Trophoblast cell (in vitro differentiated cells and primary cell): Measurements from ENCODE around the gene FXYD5.

Experiments used
- DNase-seq, 2 donors: peaks; one replicate each; pipeline ENCODE4 v3.0.0-alpha.2; 2016
- H2AFZ ChIP-seq: 2 replicates; pipeline ENCODE4 v1.6.1; 2013; ENCODE audit warnings: low read length, moderate library complexity, mild to moderate bottlenecking; ENCODE audit not compliant: insufficient read depth, poor library complexity
- H2AK5ac ChIP-seq: 2 replicates; pipeline ENCODE4 v1.6.1; 2013; ENCODE audit warnings: mild to moderate bottlenecking, low read length
- H2BK120ac ChIP-seq: 2 replicates; pipeline ENCODE4 v1.6.1; 2013; ENCODE audit warnings: low read length, mild to moderate bottlenecking, moderate library complexity; ENCODE audit not compliant: insufficient read depth, poor library complexity
- H2BK12ac ChIP-seq: 2 replicates; pipeline ENCODE4 v1.6.1; 2013; ENCODE audit warnings: mild to moderate bottlenecking, low read length, moderate library complexity
- H2BK5ac ChIP-seq: 2 replicates; pipeline ENCODE4 v1.6.1; 2013; ENCODE audit warnings: low read length, low read depth, moderate library complexity, mild to moderate bottlenecking; ENCODE audit not compliant: poor library complexity
- H3K14ac ChIP-seq: 2 replicates; pipeline ENCODE4 v1.6.1; 2013; ENCODE audit warnings: mild to moderate bottlenecking, low read length
- H3K18ac ChIP-seq: 2 replicates; pipeline ENCODE4 v1.6.1; 2013; ENCODE audit warnings: mild to moderate bottlenecking, low read length
- H3K23ac ChIP-seq: 2 replicates; pipeline ENCODE4 v1.6.1; 2013; ENCODE audit warnings: low read length
- H3K27ac ChIP-seq: 2 replicates; pipeline ENCODE4 v1.5.1; 2013; ENCODE audit warnings: low read depth, mild to moderate bottlenecking, inconsistent platforms, low read length, moderate library complexity
- H3K27me3 ChIP-seq: 2 replicates; pipeline ENCODE4 v1.6.1; 2013; ENCODE audit warnings: inconsistent platforms, mild to moderate bottlenecking, low read length, moderate library complexity; ENCODE audit not compliant: insufficient read depth
- H3K36me3 ChIP-seq, 2 experiments: 1 replicate in 1 of 2; 2 replicates in 1 of 2; pipeline ENCODE4 v1.6.1; 2013; ENCODE audit warnings: low read length in 2 of 2, mild to moderate bottlenecking in 2 of 2, moderate library complexity in 1 of 2; ENCODE audit not compliant: insufficient read depth in 2 of 2, control insufficient read depth in 1 of 2
- H3K4ac ChIP-seq: 2 replicates; pipeline ENCODE4 v1.6.1; 2013; ENCODE audit warnings: low read depth, mild to moderate bottlenecking, low read length, moderate library complexity
- H3K4me1 ChIP-seq, 2 experiments: 1 replicate in 1 of 2; 2 replicates in 1 of 2; pipeline ENCODE4 v1.6.1; 2013; ENCODE audit warnings: low read length in 2 of 2, mild to moderate bottlenecking in 2 of 2, moderate library complexity in 1 of 2; ENCODE audit not compliant: insufficient read depth in 2 of 2, control insufficient read depth in 1 of 2
- H3K4me2 ChIP-seq: 2 replicates; pipeline ENCODE4 v1.6.1; 2013; ENCODE audit warnings: inconsistent platforms, mild to moderate bottlenecking, low read length, moderate library complexity
- H3K4me3 ChIP-seq: 2 replicates; pipeline ENCODE4 v1.5.1; 2013; ENCODE audit warnings: mild to moderate bottlenecking, low read depth, low read length, inconsistent platforms
- H3K79me1 ChIP-seq: one replicate; pipeline ENCODE4 v1.6.1; 2013; ENCODE audit warnings: low read length
- H3K79me2 ChIP-seq: 2 replicates; pipeline ENCODE4 v1.6.1; 2013; ENCODE audit warnings: low read length, mild to moderate bottlenecking; ENCODE audit not compliant: control insufficient read depth, insufficient read depth, poor library complexity
- H3K9ac ChIP-seq: 2 replicates; pipeline ENCODE4 v1.6.1; 2013; ENCODE audit warnings: mild to moderate bottlenecking, low read length
- H3K9me3 ChIP-seq: 2 replicates; pipeline ENCODE4 v1.6.1; 2013; ENCODE audit warnings: low read depth, mild to moderate bottlenecking, control low read depth, inconsistent platforms, low read length; ENCODE audit not compliant: insufficient read depth
- H4K12ac ChIP-seq: 2 replicates; pipeline ENCODE4 v1.6.1; 2013; ENCODE audit warnings: low read depth, mild to moderate bottlenecking, low read length, moderate library complexity
- H4K8ac ChIP-seq: 2 replicates; pipeline ENCODE4 v1.6.1; 2013; ENCODE audit warnings: low read depth, mild to moderate bottlenecking, low read length, moderate library complexity
- H4K91ac ChIP-seq: one replicate; pipeline ENCODE4 v1.6.1; 2013; ENCODE audit warnings: low read depth, mild to moderate bottlenecking, low read length, moderate library complexity
- WGBS: extraction: QIAGEN DNeasy Blood & Tissue Kit; methylation state at CpG from one replicate; pipeline ENCODE4 v1.1.7; 2013; ENCODE audit warnings: missing lambda C conversion rate; ENCODE audit not compliant: insufficient read length, insufficient coverage; ENCODE audit errors: extremely low coverage; 5-methylcytosine and 5-hydroxymethylcytosine counted together

FXYD5 gene

GRCh38 chr19:35144600-35145436 is 9.7 kb upstream of the FXYD5 start:
- H3K14ac ChIP-seq, result no peak overlapping the region
- H3K4ac ChIP-seq, result no peak overlapping the region
- DNase-seq, result peak; percentile 70 to 87
- no peak overlapping the region for H4K12ac ChIP-seq
- no peak overlapping the region for H2AK5ac ChIP-seq
- H4K8ac ChIP-seq, result no peak overlapping the region
- no peaks in the 10 kb centered on the region for H3K79me1 ChIP-seq
- no peak overlapping the region for H3K23ac ChIP-seq
- H3K4me3 ChIP-seq, result no peak overlapping the region
- H3K9ac ChIP-seq, result no peak overlapping the region
- no peaks in the 10 kb centered on the region for H3K36me3 ChIP-seq
- H3K18ac ChIP-seq, result no peak overlapping the region
- H3K4me2 ChIP-seq, result no peak overlapping the region
- H3K9me3 ChIP-seq, result no peaks in the 10 kb centered on the region
- H2BK120ac ChIP-seq, result no peak overlapping the region
- no CpG with 5 or more reads among the region's 15 CpGs for WGBS
- H2BK5ac ChIP-seq, result no peak overlapping the region
- H2BK12ac ChIP-seq, result no peak overlapping the region
- H3K27ac ChIP-seq, result no peak overlapping the region
- H3K79me2 ChIP-seq, result no peaks in the 10 kb centered on the region
- H2AFZ ChIP-seq, result no peak overlapping the region
- peaks cover 26% of the 10 kb centered on the region for H3K27me3 ChIP-seq
- H3K4me1 ChIP-seq, result peaks cover 0 to 8% of the 10 kb centered on the region in 2 experiments
- no peak overlapping the region for H4K91ac ChIP-seq

GRCh38 chr19:35146746-35147459 is 7.6 kb upstream of the FXYD5 start:
- Histone ChIP-seq H3K79me2 (no peaks in the 10 kb centered on the region), H3K4me1 (peaks cover 0 to 6% of the 10 kb centered on the region in 2 experiments), H3K14ac (no peak overlapping the region), H3K27me3 (peaks cover 21% of the 10 kb centered on the region), H3K4ac (no peak overlapping the region), H3K4me3 (no peak overlapping the region), H3K9me3 (peaks cover 2% of the 10 kb centered on the region), H2BK120ac (no peak overlapping the region), H3K18ac (no peak overlapping the region), H4K91ac (no peak overlapping the region), H3K27ac (no peak overlapping the region), H4K8ac (no peak overlapping the region), H3K4me2 (no peak overlapping the region), H4K12ac (no peak overlapping the region), H3K23ac (no peak overlapping the region), H2AFZ (no peak overlapping the region), H3K79me1 (no peaks in the 10 kb centered on the region), H3K36me3 (no peaks in the 10 kb centered on the region), H3K9ac (no peak overlapping the region), H2BK12ac (no peak overlapping the region), H2BK5ac (no peak overlapping the region), H2AK5ac (no peak overlapping the region)
- WGBS, result no CpG with 5 or more reads among the region's 7 CpGs
- DNase-seq, result no peak

DNA sequence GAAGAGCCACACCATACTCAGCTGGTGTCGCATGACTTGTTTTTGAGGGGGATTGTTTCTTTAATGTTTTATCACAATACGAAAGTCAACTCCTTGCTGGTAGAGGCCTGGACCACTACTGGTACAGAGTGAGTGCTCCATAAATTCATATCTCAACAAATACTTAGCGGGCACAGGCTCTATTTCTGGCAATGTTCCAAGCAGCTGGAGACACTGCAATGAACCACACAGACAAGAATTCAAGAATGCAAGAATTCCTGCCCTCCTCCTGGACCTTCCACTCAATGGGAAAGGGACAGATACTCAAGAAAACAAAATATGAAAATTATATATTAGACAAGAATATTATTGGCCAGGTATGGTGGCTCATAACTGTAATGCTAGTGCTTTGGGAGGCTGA is 5.1 kb upstream of the FXYD5 start:
- Histone ChIP-seq H2AFZ (no peak overlapping the region), H3K4me1 (peaks cover 4 to 11% of the 10 kb centered on the region in 2 experiments), H3K27ac (no peak overlapping the region), H4K8ac (no peak overlapping the region), H3K14ac (no peak overlapping the region), H3K27me3 (no peaks in the 10 kb centered on the region), H3K36me3 (no peaks in the 10 kb centered on the region), H3K79me1 (peaks cover 5% of the 10 kb centered on the region), H3K23ac (no peak overlapping the region), H3K4me2 (no peak overlapping the region), H3K18ac (no peak overlapping the region), H3K4me3 (no peak overlapping the region), H3K79me2 (no peaks in the 10 kb centered on the region), H4K91ac (no peak overlapping the region), H2BK120ac (no peak overlapping the region), H2BK5ac (no peak overlapping the region), H4K12ac (no peak overlapping the region), H3K9ac (no peak overlapping the region), H3K9me3 (peaks cover 2% of the 10 kb centered on the region), H3K4ac (no peak overlapping the region), H2BK12ac (no peak overlapping the region), H2AK5ac (no peak overlapping the region)
- no CpG with 5 or more reads among the region's 3 CpGs for WGBS
- DNase-seq, result peak in 1 of 2 donors; percentile 55

GRCh38 chr19:35150445-35150844 is 4.1 kb upstream of the FXYD5 start:
- no peak overlapping the region for H4K8ac ChIP-seq

More at GRCh38 chr19:35150445-35150844, 4.1 kb upstream of the FXYD5 start:
- Histone ChIP-seq H2BK12ac (no peak overlapping the region), H2AK5ac (no peak overlapping the region), H3K79me2 (peaks cover 3% of the 10 kb centered on the region), H3K9ac (no peak overlapping the region), H2AFZ (no peak overlapping the region), H3K4ac (no peak overlapping the region), H4K12ac (no peak overlapping the region), H3K4me2 (no peak overlapping the region), H3K23ac (no peak overlapping the region), H3K4me1 (peaks cover 7 to 14% of the 10 kb centered on the region in 2 experiments), H3K27ac (no peak overlapping the region), H2BK5ac (no peak overlapping the region), H3K14ac (no peak overlapping the region), H2BK120ac (no peak overlapping the region), H3K27me3 (no peaks in the 10 kb centered on the region), H4K91ac (no peak overlapping the region), H3K18ac (no peak overlapping the region), H3K4me3 (no peak overlapping the region), H3K9me3 (peaks cover 2% of the 10 kb centered on the region), H3K79me1 (peaks cover 12% of the 10 kb centered on the region), H3K36me3 (no peaks in the 10 kb centered on the region)
- no CpG with 5 or more reads among the region's 2 CpGs for WGBS
- DNase-seq, result no peak
